Neural progenitor cell (in vitro differentiated cells): ENCODE measurements around the gene ADAM11.

Source experiments
- EZH2 ChIP-seq: fragments of 200-600 bp; sonication (generic); IDR thresholded peaks from 2 replicates; pipeline ENCODE4 v1.6.1; 2017; ENCODE audit warnings: antibody characterized with exemption, mild to moderate bottlenecking, moderate library complexity
- EZH2phosphoT487 ChIP-seq: fragments of 200-600 bp; sonication (generic); IDR thresholded peaks from 2 replicates; pipeline ENCODE4 v1.6.1; 2017; ENCODE audit warnings: antibody characterized with exemption
- TF ChIP-seq, protein P1 (sequence below): fragments of 200-600 bp; sonication (generic); IDR thresholded peaks from 2 replicates; pipeline ENCODE4 v1.5.1; 2017; ENCODE audit warnings: antibody characterized with exemption, mild to moderate bottlenecking

DNA sequence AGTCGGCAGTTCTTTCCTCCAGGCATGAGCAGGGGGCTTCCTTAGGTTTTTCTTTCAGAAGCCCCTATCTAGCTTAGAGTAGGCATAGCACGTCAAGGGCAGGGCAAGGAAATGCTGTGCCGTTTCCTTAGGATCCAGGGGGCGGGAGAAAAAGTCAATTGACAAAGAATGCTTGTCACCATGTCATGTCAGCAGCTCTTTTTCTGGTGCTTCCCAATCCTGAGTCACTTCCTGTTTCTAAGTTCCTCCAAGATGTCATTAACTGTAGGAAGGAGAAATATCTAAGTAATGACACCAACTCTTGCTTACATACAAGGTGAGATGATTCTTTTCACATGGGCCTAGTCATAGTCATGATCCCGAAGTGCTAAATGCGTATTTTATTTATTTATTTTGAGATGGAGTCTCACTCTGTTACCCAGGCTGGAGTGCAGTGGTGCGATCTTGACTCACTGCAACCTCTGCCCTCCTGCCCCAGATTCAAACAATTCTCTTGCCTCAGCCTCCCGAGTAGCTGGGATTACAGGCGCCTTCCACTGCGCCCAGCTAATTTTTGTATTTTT, 36.1 kb downstream of the ADAM11 start:
- TF ChIP-seq, protein P1, sequence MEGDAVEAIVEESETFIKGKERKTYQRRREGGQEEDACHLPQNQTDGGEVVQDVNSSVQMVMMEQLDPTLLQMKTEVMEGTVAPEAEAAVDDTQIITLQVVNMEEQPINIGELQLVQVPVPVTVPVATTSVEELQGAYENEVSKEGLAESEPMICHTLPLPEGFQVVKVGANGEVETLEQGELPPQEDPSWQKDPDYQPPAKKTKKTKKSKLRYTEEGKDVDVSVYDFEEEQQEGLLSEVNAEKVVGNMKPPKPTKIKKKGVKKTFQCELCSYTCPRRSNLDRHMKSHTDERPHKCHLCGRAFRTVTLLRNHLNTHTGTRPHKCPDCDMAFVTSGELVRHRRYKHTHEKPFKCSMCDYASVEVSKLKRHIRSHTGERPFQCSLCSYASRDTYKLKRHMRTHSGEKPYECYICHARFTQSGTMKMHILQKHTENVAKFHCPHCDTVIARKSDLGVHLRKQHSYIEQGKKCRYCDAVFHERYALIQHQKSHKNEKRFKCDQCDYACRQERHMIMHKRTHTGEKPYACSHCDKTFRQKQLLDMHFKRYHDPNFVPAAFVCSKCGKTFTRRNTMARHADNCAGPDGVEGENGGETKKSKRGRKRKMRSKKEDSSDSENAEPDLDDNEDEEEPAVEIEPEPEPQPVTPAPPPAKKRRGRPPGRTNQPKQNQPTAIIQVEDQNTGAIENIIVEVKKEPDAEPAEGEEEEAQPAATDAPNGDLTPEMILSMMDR, result no peak
- TF ChIP-seq EZH2 (no peak), EZH2phosphoT487 (no peak)
